ENCODE measurements around the gene SIDT2.
"Not testable (repeated sequence)": the region's sequence is repeated elsewhere in the genome, so short reads cannot be mapped to it uniquely, and the experiment has no call there.

The SIDT2 gene

GRCh38 chr11:117201658-117202305, 23.2 kb downstream of the SIDT2 start:
- no peak for DNase-seq (ENCODE audit: extremely low read depth in 1 of 2, low read depth in 1 of 2)

- DNase-seq (ENCODE audit: extremely low read depth in 1 of 2, low read depth in 1 of 2), result no peak
Observed at GRCh38 chr11:117202386-117203068, 24.0 kb downstream of the SIDT2 start.

GRCh38 chr11:117203069-117203407, 24.5 kb downstream of the SIDT2 start:
- no peak for DNase-seq (ENCODE audit: extremely low read depth in 1 of 2, low read depth in 1 of 2)

GRCh38 chr11:117204283-117205080, 25.9 kb downstream of the SIDT2 start:
- DNase-seq (ENCODE audit: extremely low read depth in 1 of 2, low read depth in 1 of 2), result no peak

GRCh38 chr11:117205211-117205818, 26.8 kb downstream of the SIDT2 start:
- DNase-seq (ENCODE audit: extremely low read depth in 1 of 2, low read depth in 1 of 2), result no peak

- DNase-seq (ENCODE audit: extremely low read depth in 1 of 2, low read depth in 1 of 2), result not testable (repeated sequence)
Observed at GRCh38 chr11:117206111-117206510, 27.6 kb downstream of the SIDT2 start.

GRCh38 chr11:117206859-117207258, 28.3 kb downstream of the SIDT2 start:
- DNase-seq (ENCODE audit: extremely low read depth in 1 of 2, low read depth in 1 of 2), result not testable (repeated sequence)

- not testable (repeated sequence) for DNase-seq (ENCODE audit: extremely low read depth in 1 of 2, low read depth in 1 of 2)
Observed at GRCh38 chr11:117207481-117207880, 28.9 kb downstream of the SIDT2 start.

- not testable (repeated sequence) for DNase-seq (ENCODE audit: extremely low read depth in 1 of 2, low read depth in 1 of 2)
Observed at GRCh38 chr11:117208710-117209109, 30.2 kb downstream of the SIDT2 start.

- not testable (repeated sequence) for DNase-seq (ENCODE audit: extremely low read depth in 1 of 2, low read depth in 1 of 2)
Observed at GRCh38 chr11:117209351-117210125, 31.0 kb downstream of the SIDT2 start.

- no peak for DNase-seq (ENCODE audit: extremely low read depth in 1 of 2, low read depth in 1 of 2)
Observed at GRCh38 chr11:117210620-117211019, 32.1 kb downstream of the SIDT2 start.

GRCh38 chr11:117212697-117213355, 34.3 kb downstream of the SIDT2 start:
- no peak for DNase-seq (ENCODE audit: extremely low read depth in 1 of 2, low read depth in 1 of 2)

GRCh38 chr11:117214404-117215110, 36.0 kb downstream of the SIDT2 start:
- DNase-seq (ENCODE audit: extremely low read depth in 1 of 2, low read depth in 1 of 2), result no peak

- no peak for DNase-seq (ENCODE audit: extremely low read depth in 1 of 2, low read depth in 1 of 2)
Observed at GRCh38 chr11:117217141-117218084, 38.9 kb downstream of the SIDT2 start.

- no peak for DNase-seq (ENCODE audit: extremely low read depth in 1 of 2, low read depth in 1 of 2)
Observed at GRCh38 chr11:117218133-117218915, 39.8 kb downstream of the SIDT2 start.

- no peak for DNase-seq (ENCODE audit: extremely low read depth in 1 of 2, low read depth in 1 of 2)
Observed at GRCh38 chr11:117219001-117219400, 40.5 kb downstream of the SIDT2 start.

GRCh38 chr11:117219455-117219854, 40.9 kb downstream of the SIDT2 start:
- DNase-seq (ENCODE audit: extremely low read depth in 1 of 2, low read depth in 1 of 2), result no peak

GRCh38 chr11:117219995-117220394, 41.5 kb downstream of the SIDT2 start:
- DNase-seq (ENCODE audit: extremely low read depth in 1 of 2, low read depth in 1 of 2), result no peak
